ENCODE data around the gene PAPSS2.

DNA sequence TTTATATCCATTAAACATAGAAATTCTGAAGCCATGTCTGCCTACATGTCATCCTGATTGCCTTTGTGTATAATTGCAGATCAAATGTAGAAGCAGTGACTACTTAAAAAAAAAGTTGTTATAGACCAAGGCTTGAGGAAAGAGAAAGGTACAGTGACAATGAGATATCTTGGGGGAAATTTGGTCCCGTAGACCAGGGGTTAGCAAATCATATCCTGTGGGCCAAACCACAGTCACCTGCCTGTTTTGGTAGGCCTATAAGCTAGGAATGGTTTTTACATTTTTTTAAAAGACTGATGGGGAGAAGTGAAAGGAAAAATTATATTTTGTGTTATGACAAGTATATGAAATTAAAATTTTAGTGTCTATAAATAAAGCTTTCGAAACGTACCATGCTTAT, 12.9 kb downstream of the PAPSS2 start:
- TF ChIP-seq, protein P1, sequence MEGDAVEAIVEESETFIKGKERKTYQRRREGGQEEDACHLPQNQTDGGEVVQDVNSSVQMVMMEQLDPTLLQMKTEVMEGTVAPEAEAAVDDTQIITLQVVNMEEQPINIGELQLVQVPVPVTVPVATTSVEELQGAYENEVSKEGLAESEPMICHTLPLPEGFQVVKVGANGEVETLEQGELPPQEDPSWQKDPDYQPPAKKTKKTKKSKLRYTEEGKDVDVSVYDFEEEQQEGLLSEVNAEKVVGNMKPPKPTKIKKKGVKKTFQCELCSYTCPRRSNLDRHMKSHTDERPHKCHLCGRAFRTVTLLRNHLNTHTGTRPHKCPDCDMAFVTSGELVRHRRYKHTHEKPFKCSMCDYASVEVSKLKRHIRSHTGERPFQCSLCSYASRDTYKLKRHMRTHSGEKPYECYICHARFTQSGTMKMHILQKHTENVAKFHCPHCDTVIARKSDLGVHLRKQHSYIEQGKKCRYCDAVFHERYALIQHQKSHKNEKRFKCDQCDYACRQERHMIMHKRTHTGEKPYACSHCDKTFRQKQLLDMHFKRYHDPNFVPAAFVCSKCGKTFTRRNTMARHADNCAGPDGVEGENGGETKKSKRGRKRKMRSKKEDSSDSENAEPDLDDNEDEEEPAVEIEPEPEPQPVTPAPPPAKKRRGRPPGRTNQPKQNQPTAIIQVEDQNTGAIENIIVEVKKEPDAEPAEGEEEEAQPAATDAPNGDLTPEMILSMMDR (IDR thresholded peaks at IDR 0.05): no peak
- TF ChIP-seq POLR2A (IDR thresholded peaks at IDR 0.05): no peak
